Activated CD8-positive, alpha-beta T cell treated with anti-CD3 and anti-CD28 coated beads for 36 hours (primary cell): ENCODE results near the gene PRKAR2B. TPM values are rescaled to one million over a fixed set of nuclear protein-coding genes. Genes with fewer than 3 reads are reported as not detected.

Experiments used
- ATAC-seq: fragments of 200-7000 bp; cut with Tn5 transposase; one replicate; pipeline ENCODE4 v1.10.0; 2021; ENCODE audit warnings: mild to moderate bottlenecking, moderate library complexity
- CTCF ChIA-PET: fragments of 350-600 bp; sonication (Branson Sonifier 250); formaldehyde crosslinking; loops from one replicate; lab custom pipeline; 2021; ENCODE audit warnings: antibody characterized with exemption; lab: Charles Lee
- POLR2A ChIA-PET: fragments of 350-600 bp; sonication (Branson Sonifier 250); formaldehyde crosslinking; loops from one replicate; lab custom pipeline; 2021; ENCODE audit warnings: antibody characterized with exemption; lab: Charles Lee
- DNase-seq: peaks from one replicate; pipeline ENCODE4 v3.0.0-alpha.2; 2020
- H3K27ac Mint-ChIP-seq: one replicate; pipeline ENCODE4 v1.8.0; 2021; ENCODE audit warnings: mild to moderate bottlenecking, mixed read lengths
- H3K27me3 Mint-ChIP-seq: one replicate; pipeline ENCODE4 v1.8.0; 2021; ENCODE audit warnings: mixed read lengths
- H3K36me3 Mint-ChIP-seq: one replicate; pipeline ENCODE4 v1.8.0; 2021; ENCODE audit warnings: low read depth, mixed read lengths
- H3K4me1 Mint-ChIP-seq: one replicate; pipeline ENCODE4 v1.8.0; 2021; ENCODE audit warnings: low read depth, mixed read lengths
- H3K4me3 Mint-ChIP-seq: one replicate; pipeline ENCODE4 v1.8.0; 2021; ENCODE audit warnings: mild to moderate bottlenecking, moderate library complexity, mixed read lengths
- H3K9me3 Mint-ChIP-seq: one replicate; pipeline ENCODE4 v1.8.0; 2021; ENCODE audit warnings: mixed read lengths
- intact Hi-C: fragments of 100-400 bp; cut with micrococcal nuclease; formaldehyde crosslinking; loops from one replicate; pipeline ENCODE4 v1.10.0; 2022
- total RNA-seq, 2 experiments: library from RNA; stranded (reverse); gene quantifications; one replicate each; pipeline ENCODE4 v1.2.3, GENCODE V29; 2021
- TF ChIP-seq, protein P1 (sequence below): fragments of 200-600 bp; IDR thresholded peaks from one replicate; pipeline ENCODE4 v1.8.0; 2022; ENCODE audit warnings: antibody characterized with exemption, mild to moderate bottlenecking

PRKAR2B gene
- total RNA-seq, 2 experiments from 2014 or later, result 1.1 to 1.3 TPM

DNA sequence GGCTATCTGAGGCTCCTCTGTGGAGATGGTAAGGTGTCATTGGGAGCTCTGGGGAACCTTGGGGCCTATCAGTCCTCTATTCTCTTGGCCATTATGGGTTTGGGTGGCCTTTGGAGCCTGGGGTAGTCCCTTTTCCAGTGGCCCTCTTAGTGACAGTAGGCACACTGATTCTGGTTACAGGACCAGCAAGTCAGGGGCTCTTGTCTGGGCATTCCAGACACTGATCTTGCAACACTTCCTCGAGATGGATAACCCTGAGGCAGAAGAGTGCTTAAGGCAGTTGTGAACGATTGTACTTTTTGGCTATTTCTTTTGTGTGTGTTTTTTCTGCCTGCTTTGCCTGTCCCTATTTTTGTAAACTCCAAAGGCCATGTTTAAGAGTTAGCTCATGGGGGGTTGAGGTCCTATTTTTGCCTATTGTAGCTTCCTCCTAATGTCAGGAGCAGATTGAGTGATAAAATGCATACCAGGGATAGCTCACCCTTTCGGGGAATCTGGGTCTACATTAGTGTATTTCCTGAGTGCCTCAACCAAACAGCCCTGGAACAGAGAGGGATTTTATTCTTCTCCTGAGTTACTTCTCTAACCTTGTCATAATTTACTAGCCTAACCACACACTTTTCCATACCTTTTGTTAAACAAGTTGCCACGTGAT is 61.2 kb downstream of the PRKAR2B start:
- Mint-ChIP-seq H3K4me3 (no peak overlapping the region), H3K27me3 (no peaks in the 10 kb centered on the region), H3K27ac (no peak overlapping the region), H3K36me3 (no peaks in the 10 kb centered on the region), H3K4me1 (peaks cover 5% of the 10 kb centered on the region), H3K9me3 (no peaks in the 10 kb centered on the region)
- DNase-seq (no peak), ATAC-seq (no peak)
- TF ChIP-seq, protein P1, sequence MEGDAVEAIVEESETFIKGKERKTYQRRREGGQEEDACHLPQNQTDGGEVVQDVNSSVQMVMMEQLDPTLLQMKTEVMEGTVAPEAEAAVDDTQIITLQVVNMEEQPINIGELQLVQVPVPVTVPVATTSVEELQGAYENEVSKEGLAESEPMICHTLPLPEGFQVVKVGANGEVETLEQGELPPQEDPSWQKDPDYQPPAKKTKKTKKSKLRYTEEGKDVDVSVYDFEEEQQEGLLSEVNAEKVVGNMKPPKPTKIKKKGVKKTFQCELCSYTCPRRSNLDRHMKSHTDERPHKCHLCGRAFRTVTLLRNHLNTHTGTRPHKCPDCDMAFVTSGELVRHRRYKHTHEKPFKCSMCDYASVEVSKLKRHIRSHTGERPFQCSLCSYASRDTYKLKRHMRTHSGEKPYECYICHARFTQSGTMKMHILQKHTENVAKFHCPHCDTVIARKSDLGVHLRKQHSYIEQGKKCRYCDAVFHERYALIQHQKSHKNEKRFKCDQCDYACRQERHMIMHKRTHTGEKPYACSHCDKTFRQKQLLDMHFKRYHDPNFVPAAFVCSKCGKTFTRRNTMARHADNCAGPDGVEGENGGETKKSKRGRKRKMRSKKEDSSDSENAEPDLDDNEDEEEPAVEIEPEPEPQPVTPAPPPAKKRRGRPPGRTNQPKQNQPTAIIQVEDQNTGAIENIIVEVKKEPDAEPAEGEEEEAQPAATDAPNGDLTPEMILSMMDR, result no peak
- ChIA-PET CTCF (no interaction called here), POLR2A (no interaction called here)
- intact Hi-C loops, result no loop called here

DNA sequence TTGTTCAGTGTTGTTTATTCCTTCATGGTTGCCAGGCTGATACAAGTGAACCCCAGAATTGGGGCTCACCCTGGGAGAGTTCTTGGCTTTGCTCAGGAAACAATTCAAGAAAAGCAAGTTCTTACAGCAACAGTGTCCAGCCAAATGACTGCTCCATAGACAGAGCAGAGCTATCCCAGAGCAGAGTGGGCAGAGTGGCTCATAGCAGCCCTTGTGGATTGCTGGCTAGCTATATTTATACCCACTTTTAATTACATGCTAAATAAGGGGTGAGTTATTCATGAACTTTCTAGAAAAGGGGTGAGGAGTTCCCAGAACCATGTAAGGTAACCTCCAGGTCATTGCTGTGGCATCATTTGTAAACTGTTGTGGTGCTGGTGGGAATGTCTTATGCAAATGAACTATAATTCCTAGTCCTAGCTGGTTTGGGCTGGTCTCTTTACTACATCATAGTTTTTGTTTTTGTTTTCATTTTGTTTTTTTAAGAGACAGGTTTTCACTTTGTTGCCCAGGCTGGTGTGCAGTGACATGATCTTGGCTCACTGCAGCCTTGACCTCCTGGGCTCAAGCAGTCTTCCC is 64.4 kb downstream of the PRKAR2B start:
- no peaks in the 10 kb centered on the region for H3K36me3 Mint-ChIP-seq
- no peak overlapping the region for H3K27ac Mint-ChIP-seq
- DNase-seq, result no peak
- POLR2A ChIA-PET, result no interaction called here
- H3K27me3 Mint-ChIP-seq, result peaks cover 1% of the 10 kb centered on the region
- CTCF ChIA-PET, result interaction anchor here (0.6 to 1.2 kb wide), 2 partner anchors 30 to 223 kb away, joined by 3 read pairs; no protein-coding TSS in a partner anchor
- H3K4me3 Mint-ChIP-seq, result no peak overlapping the region
- no peaks in the 10 kb centered on the region for H3K4me1 Mint-ChIP-seq
- no peak for ATAC-seq
- no peaks in the 10 kb centered on the region for H3K9me3 Mint-ChIP-seq
- TF ChIP-seq, protein P1, result no peak
- intact Hi-C loops, result no loop called here

DNA sequence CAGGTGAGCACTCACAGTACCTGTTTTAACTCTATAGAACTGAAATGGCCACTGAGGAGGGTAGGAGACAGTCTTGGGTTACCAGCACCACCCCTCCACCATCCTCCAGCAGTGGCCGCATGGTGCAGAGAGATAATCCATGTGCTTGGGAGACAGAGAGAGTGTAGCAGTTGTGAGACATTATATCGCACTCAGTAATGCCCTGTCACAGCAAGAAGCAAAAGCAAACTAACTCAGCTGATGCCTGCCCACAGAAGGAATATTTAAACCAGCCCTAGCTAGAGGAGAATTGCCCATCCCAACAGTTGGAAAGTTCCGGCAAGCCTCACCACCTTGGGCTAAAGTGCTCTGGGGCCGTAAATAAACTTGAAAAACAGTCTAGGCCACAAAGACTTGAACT is 65.5 kb downstream of the PRKAR2B start:
- ATAC-seq (no peak), DNase-seq (no peak)
- ChIA-PET CTCF (interaction anchor here (1.2 kb wide), 1 partner anchor 29 kb away, joined by 3 read pairs; no protein-coding TSS in a partner anchor), POLR2A (no interaction called here)
- Mint-ChIP-seq H3K27me3 (peaks cover 1% of the 10 kb centered on the region), H3K27ac (no peak overlapping the region), H3K9me3 (no peaks in the 10 kb centered on the region), H3K4me1 (no peaks in the 10 kb centered on the region), H3K36me3 (no peaks in the 10 kb centered on the region), H3K4me3 (no peak overlapping the region)
- TF ChIP-seq, protein P1, result no peak
- intact Hi-C loops, result no loop called here

DNA sequence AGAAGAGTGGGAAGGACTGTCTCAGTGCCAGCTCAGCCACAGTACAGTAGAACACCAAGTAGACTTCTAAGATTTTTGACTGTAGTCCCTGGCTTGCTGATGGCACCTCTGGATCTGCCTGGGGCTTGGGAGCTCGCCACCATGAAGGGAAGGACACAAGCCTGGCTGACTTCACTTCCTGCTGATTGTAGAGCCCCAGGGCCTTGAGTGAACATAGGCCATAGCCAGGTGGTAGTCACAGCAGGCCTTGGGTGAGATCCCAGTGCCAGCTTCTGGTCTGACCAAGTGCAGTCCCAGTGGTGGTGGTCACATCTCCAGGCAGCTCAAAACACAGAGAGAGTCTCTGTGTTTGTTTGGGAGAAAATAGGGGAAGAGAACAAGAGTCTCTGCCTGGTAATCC is 66.7 kb downstream of the PRKAR2B start:
- ChIA-PET CTCF (no interaction called here), POLR2A (no interaction called here)
- ATAC-seq, result no peak
- Mint-ChIP-seq H3K4me1 (no peaks in the 10 kb centered on the region), H3K27ac (no peak overlapping the region), H3K36me3 (no peaks in the 10 kb centered on the region), H3K4me3 (no peak overlapping the region), H3K27me3 (peaks cover 1% of the 10 kb centered on the region), H3K9me3 (no peaks in the 10 kb centered on the region)
- TF ChIP-seq, protein P1, result no peak
- DNase-seq, result no peak
- intact Hi-C loops, result no loop called here

DNA sequence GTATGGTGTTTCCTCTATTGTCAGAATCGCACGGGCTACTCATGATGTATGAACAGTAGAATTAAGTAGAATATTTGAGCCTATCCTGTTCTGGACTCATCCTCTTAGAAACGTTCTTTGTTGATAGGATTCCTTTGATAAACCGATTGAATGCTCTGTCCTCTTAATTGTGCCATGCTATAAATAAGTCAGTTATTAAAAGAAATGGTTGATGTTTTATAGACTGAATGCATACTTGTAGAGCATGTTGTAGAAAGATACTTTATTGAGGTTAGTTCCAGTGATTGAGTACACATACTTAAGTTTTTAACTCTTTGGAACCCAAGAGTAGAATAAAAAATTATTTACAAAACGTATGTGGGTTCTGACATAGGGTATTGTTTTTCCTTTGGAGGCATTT is 69.4 kb downstream of the PRKAR2B start:
- TF ChIP-seq, protein P1, result no peak
- no peaks in the 10 kb centered on the region for H3K9me3 Mint-ChIP-seq
- no peaks in the 10 kb centered on the region for H3K4me1 Mint-ChIP-seq
- POLR2A ChIA-PET, result no interaction called here
- H3K36me3 Mint-ChIP-seq, result no peaks in the 10 kb centered on the region
- ATAC-seq (no peak), DNase-seq (no peak)
- CTCF ChIA-PET, result interaction anchor here (0.7 kb wide), 1 partner anchor 173 kb away, joined by 3 read pairs; no protein-coding TSS in a partner anchor
- H3K27me3 Mint-ChIP-seq, result peaks cover 1% of the 10 kb centered on the region
- H3K4me3 Mint-ChIP-seq, result no peak overlapping the region
- intact Hi-C loops, result no loop called here
- no peak overlapping the region for H3K27ac Mint-ChIP-seq
